HG02981 (cell line): ENCODE results near the gene ZIC5.
"Not testable (repeated sequence)": the region's sequence is repeated elsewhere in the genome, so short reads cannot be mapped to it uniquely, and the experiment has no call there.

Experiments used
- ATAC-seq: cut with Tn5 transposase; IDR thresholded peaks from one replicate; pipeline ENCODE4 v1.9.1; 2021; ENCODE audit warnings: mild to moderate bottlenecking, moderate library complexity; ENCODE audit not compliant: unreplicated experiment

The ZIC5 gene

GRCh38 chr13:99961636-99962035 lies 9.9 kb downstream of the ZIC5 start:
- no peak for ATAC-seq

DNA sequence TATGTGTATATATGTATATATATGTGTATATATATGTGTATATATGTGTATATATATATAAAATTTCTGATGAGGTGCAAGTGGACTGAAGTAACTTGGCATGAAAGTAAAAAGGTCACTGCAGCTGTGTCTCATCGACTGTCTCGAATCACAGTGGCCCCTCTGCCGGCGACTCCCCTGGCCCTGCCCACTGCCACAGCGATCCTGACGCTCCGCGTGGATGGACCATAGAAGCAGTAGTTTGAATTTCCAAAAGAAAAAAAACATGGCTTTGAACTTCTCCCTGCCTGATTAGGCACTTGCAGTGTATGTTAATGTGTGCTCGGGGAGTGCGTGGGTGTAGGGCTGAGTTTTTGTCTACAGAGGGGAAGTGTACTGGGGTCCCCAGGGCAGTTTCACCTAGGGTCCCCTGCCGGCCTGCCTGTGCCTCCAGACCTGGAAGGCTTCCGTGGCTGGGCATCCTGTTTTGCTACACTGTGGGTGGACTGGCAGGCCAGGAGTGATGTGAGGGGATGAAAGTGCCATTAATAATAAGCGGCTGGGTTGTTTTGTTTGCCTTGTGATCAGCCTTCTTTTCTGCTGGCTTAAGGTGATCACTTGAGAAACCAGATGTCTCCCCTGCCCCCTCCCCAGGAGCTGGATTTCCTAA lies 10.8 kb downstream of the ZIC5 start:
- no peak for ATAC-seq

DNA sequence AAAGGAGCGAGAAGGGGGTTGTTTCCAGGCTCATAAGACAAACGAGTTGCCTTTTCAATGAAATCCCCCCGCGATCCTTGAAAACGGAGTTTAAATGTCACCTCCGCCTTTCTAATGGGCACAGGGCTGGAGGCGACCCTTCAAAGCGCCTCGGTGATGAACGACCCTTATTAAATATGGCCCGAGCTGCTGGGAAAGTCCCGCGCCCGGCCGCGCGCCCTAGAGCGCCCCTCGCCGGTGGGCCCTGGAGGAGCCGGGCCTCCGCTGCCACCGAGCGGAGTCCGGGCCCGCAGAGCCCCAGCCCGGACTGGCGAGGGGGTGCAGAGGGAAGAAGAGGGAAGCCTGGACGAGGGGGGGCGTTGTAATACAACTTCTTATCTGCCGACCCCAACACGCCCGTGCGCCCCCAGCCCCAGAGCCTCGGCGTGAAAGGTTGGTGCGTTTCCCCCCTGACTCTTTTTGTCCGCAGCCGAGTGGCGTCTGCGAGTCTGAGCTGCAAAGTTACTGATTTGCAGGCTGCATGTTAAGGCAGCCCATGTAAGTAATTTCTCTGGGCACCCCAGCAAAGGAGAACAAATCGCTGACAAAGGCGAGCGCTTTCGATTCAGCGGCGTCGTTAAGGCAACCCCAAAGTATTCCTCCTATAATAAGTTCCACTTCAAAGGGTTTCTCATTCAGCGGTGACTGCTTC lies 11.9 kb downstream of the ZIC5 start:
- ATAC-seq = no peak

DNA sequence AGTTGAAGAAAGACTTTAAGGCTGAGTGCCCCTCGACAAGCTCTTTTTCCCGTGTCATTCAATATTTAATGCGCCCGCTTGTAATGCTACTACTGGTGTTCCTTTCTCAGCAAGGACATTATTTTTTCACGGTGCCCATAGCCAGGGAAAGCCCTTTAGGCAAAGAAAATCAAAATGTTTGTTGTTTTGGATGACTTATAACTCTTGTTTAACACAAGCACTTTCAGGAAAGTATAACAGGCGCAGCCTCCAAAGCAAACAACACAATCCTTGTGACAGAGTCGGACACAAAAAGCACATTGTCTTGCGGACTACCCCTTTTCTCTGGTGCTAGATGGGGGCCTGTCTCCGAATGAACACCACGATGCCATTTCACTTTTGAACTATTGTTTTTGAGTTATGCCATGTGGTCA lies 12.4 kb downstream of the ZIC5 start:
- ATAC-seq = no peak

GRCh38 chr13:99958406-99959126 lies 13.0 kb downstream of the ZIC5 start:
- ATAC-seq = no peak

- no peak for ATAC-seq
Observed at GRCh38 chr13:99956473-99957349, 14.9 kb downstream of the ZIC5 start.

DNA sequence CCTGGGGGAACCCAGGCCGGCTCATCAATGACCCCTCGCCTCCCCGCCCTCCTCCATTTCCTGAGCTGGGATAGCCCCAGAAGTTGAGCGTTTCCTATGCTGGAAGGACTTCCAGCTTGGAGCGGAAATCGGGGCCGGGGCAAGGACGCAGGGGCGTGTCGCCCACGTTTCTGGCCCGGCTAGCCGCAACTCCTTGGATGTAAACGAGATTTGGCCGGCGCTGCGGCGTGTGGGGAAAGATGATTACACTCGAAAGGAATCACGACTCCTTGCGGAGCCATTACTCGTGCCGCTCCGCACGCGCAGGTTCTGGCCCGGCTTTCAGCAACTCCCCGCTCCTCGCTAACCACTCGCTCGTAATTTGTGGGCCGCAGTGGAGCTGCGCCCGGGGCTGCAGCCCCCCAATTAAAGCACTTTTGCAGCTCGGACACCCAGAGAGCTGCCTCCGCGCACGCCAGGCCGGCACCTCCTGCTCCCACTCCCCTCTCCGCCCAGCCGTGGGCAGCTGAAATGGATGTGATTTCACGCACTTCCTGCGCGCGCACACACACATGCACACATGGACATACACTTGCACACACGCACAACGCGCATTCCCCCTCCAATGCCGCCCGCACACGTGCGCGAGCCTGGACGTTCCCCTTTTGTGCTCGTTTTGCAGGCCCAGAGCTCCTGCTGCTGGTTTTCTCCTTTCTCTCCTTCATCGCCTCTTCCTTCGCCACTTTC lies 15.7 kb downstream of the ZIC5 start:
- no peak for ATAC-seq

- no peak for ATAC-seq
Observed at GRCh38 chr13:99955107-99955746, 16.3 kb downstream of the ZIC5 start.

GRCh38 chr13:99953138-99953755 lies 18.3 kb downstream of the ZIC5 start:
- no peak for ATAC-seq

GRCh38 chr13:99951666-99952065 lies 19.9 kb downstream of the ZIC5 start:
- not testable (repeated sequence) for ATAC-seq

GRCh38 chr13:99949679-99950413 lies 21.7 kb downstream of the ZIC5 start:
- ATAC-seq = no peak

DNA sequence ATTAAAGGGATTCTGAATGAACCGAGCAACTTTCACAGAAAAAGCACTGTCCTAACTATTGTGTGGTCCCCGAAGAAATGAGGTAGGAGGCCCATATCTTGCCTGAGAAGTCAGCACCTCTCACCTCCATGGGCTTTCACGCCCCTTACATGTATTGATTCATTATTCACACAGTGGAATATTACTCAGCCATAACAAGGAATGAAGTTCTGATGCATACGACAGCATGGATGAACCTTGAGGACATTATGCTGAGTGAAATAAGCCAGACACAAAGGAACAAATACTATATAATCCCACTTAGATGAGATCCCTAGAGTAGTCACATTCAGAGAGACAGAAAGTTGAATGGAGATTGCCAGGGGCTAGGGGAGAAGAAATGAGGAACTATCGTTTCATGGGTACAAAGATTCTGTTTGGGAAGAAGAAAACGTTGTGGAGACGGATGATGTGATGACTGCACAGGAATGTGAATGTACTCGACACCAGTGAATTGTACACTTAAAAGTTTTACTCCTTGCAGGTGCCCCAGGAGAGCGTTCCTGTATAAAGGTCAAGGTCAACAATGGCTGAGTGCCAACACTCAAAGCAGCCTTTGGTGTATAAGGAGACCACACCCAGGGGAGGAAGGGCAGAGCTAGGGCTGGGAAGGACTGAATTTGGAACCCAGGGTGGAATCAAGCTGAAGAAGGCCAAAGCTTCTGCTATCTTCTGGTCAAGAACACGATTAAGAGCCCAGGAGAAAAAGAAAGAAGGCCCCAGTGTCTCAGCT lies 22.5 kb downstream of the ZIC5 start:
- ATAC-seq = no peak

DNA sequence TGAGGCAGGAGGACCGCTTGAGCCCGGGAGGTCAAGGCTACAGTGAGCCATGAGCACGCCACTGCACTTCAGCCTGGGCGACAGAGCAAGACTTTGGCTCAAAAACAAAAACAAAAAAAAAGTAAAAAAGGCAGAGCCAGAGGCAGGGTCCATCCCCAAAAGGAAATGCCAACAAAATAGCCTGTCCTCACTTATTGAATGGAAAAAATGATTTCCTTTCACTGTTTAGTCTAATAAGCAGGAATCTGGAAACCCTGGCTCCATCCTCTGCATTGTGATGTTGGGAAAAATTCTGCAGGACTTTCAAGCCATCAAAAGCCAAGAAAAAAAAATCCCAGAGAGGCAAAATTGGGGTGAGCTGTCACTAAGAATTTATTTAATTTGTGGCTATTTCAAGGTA lies 23.2 kb downstream of the ZIC5 start:
- ATAC-seq = no peak

DNA sequence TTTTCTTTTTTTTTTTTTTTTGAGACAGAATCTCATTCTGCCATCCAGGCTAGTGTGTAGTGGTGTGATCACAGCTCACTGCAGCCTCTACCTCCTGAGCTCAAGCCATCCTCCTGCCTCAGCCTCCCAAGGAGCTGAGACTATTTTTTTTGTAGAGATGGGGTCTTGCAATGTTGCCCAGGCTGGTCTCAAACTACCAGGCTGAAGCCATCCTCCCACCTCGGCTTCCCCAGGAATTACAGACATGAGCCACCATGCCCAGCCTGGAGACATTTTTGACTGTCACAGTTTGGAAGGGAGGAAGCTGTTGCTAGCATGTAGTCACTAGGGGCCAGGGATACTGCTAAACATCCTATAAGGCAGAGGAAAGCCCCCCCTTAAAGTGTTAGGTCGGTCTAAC lies 23.9 kb downstream of the ZIC5 start:
- no peak for ATAC-seq

- not testable (repeated sequence) for ATAC-seq
Observed at GRCh38 chr13:99945515-99945914, 26.1 kb downstream of the ZIC5 start.

DNA sequence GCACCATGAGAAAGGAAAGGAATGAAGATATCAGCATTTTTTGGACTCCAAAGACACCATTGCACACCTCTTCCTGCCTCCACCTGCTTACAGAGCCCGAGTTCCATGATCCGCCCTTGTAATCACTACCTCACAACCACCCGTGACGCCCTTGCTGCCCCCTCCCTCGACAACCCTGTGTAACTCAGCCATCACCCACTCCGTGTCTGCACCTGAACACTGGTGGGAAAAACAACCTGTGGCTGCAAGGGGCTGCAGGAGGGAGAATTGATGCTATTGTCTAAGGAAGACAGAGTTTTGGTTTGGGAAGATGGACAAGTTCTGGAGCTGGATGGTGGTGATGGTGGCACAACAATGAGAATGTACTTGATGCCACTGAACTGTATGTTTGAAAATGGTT lies 27.0 kb downstream of the ZIC5 start:
- no peak for ATAC-seq

DNA sequence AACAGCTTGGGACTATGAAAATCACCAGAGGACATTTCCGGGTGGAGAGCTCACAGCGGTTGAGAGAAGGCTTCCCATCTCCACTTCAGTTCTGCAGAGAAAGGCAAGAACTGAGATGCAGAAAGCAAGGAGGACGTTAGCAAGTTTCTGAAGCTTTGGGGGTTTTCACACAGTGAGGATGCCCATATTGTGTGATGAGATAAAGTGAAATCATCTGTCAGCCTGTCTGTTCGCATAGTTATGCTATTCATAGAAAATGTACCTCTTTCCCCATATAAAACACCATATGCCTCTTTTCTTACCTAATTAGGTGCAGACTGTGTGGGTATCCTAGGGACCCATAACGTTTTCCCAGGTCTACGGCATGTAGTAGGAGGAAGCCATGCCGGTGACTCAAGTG lies 27.5 kb downstream of the ZIC5 start:
- ATAC-seq = no peak

DNA sequence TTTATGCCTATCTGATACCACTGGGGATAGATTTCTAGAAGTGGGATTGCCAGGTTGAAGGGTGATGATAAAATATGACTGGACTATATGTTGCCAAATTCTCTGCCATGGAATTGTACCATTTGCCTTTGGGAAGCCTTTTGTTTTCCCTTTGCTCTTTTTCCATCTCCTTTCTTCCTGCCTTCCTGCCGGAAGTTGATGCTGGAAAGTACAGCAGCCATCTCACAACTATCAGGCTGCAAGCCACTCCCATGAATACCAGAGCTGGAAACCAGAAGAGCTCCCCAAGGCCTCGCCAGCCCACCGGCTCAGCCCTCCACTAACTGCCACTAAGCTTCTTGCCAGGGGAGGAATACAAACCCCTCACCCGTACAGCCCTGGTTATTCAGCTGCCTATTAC lies 29.7 kb downstream of the ZIC5 start:
- no peak for ATAC-seq
